KMS-11 (cell line): Measurements from ENCODE around the gene MACROD2.
"Not testable (repeated sequence)": the region's sequence is repeated elsewhere in the genome, so short reads cannot be mapped to it uniquely, and the experiment has no call there.

Experiments used
- H2AFZ ChIP-seq: fragments of 200-600 bp; sonication (generic); 2 replicates; pipeline ENCODE4 v1.6.1; 2016; ENCODE audit warnings: antibody characterized with exemption, mixed run types, low read depth
- H3K27ac ChIP-seq: fragments of 200-600 bp; sonication (generic); 2 replicates; pipeline ENCODE4 v1.6.1; 2016; ENCODE audit warnings: mild to moderate bottlenecking, mixed run types
- H3K27me3 ChIP-seq: fragments of 200-600 bp; sonication (generic); 2 replicates; pipeline ENCODE4 v1.6.1; 2017; ENCODE audit warnings: mild to moderate bottlenecking, low read depth, mixed run types, moderate library complexity; ENCODE audit not compliant: insufficient read depth
- H3K36me3 ChIP-seq: fragments of 200-600 bp; sonication (generic); 2 replicates; pipeline ENCODE4 v1.6.1; 2017; ENCODE audit warnings: mild to moderate bottlenecking, mixed run types; ENCODE audit not compliant: insufficient read depth
- H3K4me1 ChIP-seq: fragments of 200-600 bp; sonication (generic); 2 replicates; pipeline ENCODE4 v1.6.1; 2016; ENCODE audit warnings: mild to moderate bottlenecking, low read depth, mixed run types; ENCODE audit not compliant: poor library complexity, severe bottlenecking
- H3K4me2 ChIP-seq: fragments of 200-600 bp; sonication (generic); 2 replicates; pipeline ENCODE4 v1.7.0; 2016; ENCODE audit warnings: mild to moderate bottlenecking, mixed run types
- H3K4me3 ChIP-seq: fragments of 200-600 bp; sonication (generic); IDR thresholded peaks from 2 replicates; pipeline ENCODE4 v1.6.1; 2017; ENCODE audit warnings: low read depth, low read length, mixed read lengths; ENCODE audit not compliant: insufficient read depth
- H3K79me2 ChIP-seq: fragments of 200-600 bp; sonication (generic); 2 replicates; pipeline ENCODE4 v1.6.1; 2016; ENCODE audit warnings: low read depth, mixed run types; ENCODE audit not compliant: insufficient read depth
- H3K9ac ChIP-seq: fragments of 200-600 bp; sonication (generic); 2 replicates; pipeline ENCODE4 v1.6.1; 2016; ENCODE audit warnings: mild to moderate bottlenecking, mixed run types
- H4K20me1 ChIP-seq: fragments of 200-600 bp; sonication (generic); 2 replicates; pipeline ENCODE4 v1.6.1; 2016; ENCODE audit warnings: mild to moderate bottlenecking, mixed run types; ENCODE audit not compliant: insufficient read depth
- CTCF ChIP-seq: fragments of 200-600 bp; sonication (generic); conservative IDR thresholded peaks from 2 replicates; pipeline ENCODE4 v1.6.1; 2017; ENCODE audit warnings: low read depth, mild to moderate bottlenecking, antibody characterized with exemption, low read length, moderate library complexity, mixed read lengths

Gene MACROD2

GRCh38 chr20:15140286-15140685 lies 1145.0 kb downstream of the MACROD2 start:
- H3K4me3 ChIP-seq, result no peak overlapping the region
- no peak overlapping the region for H2AFZ ChIP-seq
- no peaks in the 10 kb centered on the region for H3K27me3 ChIP-seq
- H3K27ac ChIP-seq, result no peak overlapping the region
- H4K20me1 ChIP-seq, result no peaks in the 10 kb centered on the region
- no peak for TF ChIP-seq CTCF
- H3K36me3 ChIP-seq, result no peaks in the 10 kb centered on the region
- no peak overlapping the region for H3K9ac ChIP-seq
- H3K4me1 ChIP-seq, result no peaks in the 10 kb centered on the region
- no peaks in the 10 kb centered on the region for H3K79me2 ChIP-seq
- no peak overlapping the region for H3K4me2 ChIP-seq

GRCh38 chr20:15140940-15141339 lies 1145.6 kb downstream of the MACROD2 start:
- H4K20me1 ChIP-seq, H3K27ac ChIP-seq, H3K79me2 ChIP-seq, H3K4me2 ChIP-seq, H3K27me3 ChIP-seq, H3K36me3 ChIP-seq, H3K4me1 ChIP-seq, H2AFZ ChIP-seq, H3K4me3 ChIP-seq, H3K9ac ChIP-seq: not testable (repeated sequence)

- Histone ChIP-seq H3K4me3 (no peak overlapping the region), H3K27ac (no peak overlapping the region), H3K4me2 (no peak overlapping the region), H4K20me1 (no peaks in the 10 kb centered on the region), H3K79me2 (no peaks in the 10 kb centered on the region), H3K36me3 (no peaks in the 10 kb centered on the region), H3K4me1 (no peaks in the 10 kb centered on the region), H3K27me3 (no peaks in the 10 kb centered on the region), H3K9ac (no peak overlapping the region), H2AFZ (no peak overlapping the region)
- no peak for TF ChIP-seq CTCF
Observed at GRCh38 chr20:15141861-15142260, 1146.5 kb downstream of the MACROD2 start.

- Histone ChIP-seq H3K9ac (no peak overlapping the region), H3K79me2 (no peaks in the 10 kb centered on the region), H3K4me2 (no peak overlapping the region), H3K36me3 (no peaks in the 10 kb centered on the region), H3K4me3 (no peak overlapping the region), H4K20me1 (no peaks in the 10 kb centered on the region), H3K27ac (no peak overlapping the region), H2AFZ (no peak overlapping the region), H3K4me1 (no peaks in the 10 kb centered on the region), H3K27me3 (no peaks in the 10 kb centered on the region)
- TF ChIP-seq CTCF, result no peak
Observed at GRCh38 chr20:15143478-15143877, 1148.2 kb downstream of the MACROD2 start.

- Histone ChIP-seq H3K4me3 (no peak overlapping the region), H2AFZ (no peak overlapping the region), H3K4me1 (no peaks in the 10 kb centered on the region), H4K20me1 (no peaks in the 10 kb centered on the region), H3K27ac (no peak overlapping the region), H3K79me2 (no peaks in the 10 kb centered on the region), H3K36me3 (no peaks in the 10 kb centered on the region), H3K27me3 (no peaks in the 10 kb centered on the region), H3K4me2 (no peak overlapping the region), H3K9ac (no peak overlapping the region)
- no peak for TF ChIP-seq CTCF
Observed at GRCh38 chr20:15144916-15145315, 1149.6 kb downstream of the MACROD2 start.
